Skeletal muscle cell (primary cell): Measurements from ENCODE around the gene NID2.

Experiments used
- DNase-seq: peaks from one replicate; pipeline ENCODE4 v3.0.0-alpha.2; 2010; ENCODE audit warnings: low read depth
- H3K4me3 ChIP-seq: 2 replicates; pipeline ENCODE4 v1.5.1; 2011; ENCODE audit warnings: low read depth, mild to moderate bottlenecking, control low read depth, low read length, moderate library complexity

The NID2 gene

GRCh38 chr14:52039124-52039815 lies 29.6 kb downstream of the NID2 start:
- H3K4me3 ChIP-seq = no peak overlapping the region
- DNase-seq = no peak

DNA sequence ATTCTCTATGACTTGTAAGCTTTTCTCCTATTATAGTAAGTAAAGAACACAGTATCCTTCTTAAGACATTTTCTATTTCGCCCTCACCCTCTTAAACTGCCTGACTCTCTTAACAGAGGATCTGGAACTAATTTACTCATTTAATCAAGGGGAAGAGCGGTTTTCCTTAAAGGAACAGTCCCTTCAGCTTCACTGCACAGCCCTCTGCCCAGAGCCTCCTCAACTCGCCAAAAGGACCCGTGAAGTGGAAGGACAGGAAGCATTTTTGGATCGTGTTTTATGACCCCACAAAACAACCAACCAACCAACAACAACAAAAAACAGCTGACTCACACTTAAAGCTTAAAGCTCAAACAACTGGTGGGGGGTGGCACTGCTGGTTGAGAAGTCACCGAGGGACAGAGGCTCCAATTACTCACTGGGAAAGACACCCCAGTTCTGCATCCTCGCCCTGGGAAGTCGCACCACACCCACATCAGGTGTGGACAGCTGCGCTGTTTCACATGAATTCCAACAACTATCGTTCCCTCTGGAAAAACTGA lies 35.7 kb downstream of the NID2 start:
- DNase-seq = peak; percentile 46
- H3K4me3 ChIP-seq = no peak overlapping the region

GRCh38 chr14:52032204-52032801 lies 36.6 kb downstream of the NID2 start:
- H3K4me3 ChIP-seq = no peak overlapping the region
- peak; percentile 56 for DNase-seq

DNA sequence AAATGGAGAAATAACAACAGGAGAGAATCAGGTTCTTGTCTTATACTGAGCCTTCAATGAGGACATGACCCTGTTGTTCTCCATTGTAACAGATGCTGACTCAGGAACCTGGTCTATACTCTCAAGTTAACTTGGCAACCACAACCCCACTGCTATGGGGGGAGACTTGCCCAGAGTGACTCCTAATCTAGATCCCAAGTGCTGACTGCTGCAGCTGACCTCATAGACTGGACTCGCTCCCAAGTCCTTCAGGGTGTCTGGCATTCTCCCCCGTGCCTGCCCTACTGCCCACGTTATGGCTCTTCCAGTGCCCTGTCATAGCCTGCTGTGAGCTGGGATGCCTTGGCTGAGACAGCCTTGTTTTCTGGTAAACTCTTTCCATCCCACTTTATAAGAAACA lies 37.1 kb downstream of the NID2 start:
- DNase-seq = peak; percentile 87
- no peak overlapping the region for H3K4me3 ChIP-seq

DNA sequence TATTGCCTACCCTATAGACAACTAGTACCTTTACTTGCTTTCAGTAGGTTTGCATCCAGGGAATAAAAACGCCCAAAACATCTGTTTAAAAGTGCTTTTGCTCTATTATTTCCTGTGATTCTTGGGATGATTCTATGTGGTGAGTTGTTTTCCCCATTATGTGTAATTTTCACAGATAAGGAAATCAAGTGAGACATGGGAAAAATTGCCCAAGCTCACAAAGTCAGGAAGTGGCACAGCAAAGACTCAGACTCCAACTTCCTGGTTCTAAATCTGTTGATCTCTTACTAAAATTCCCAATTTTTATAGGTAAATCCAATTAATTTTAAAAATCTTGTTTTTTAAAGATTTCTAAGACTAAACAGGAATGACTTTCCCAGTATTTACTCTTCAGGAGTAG lies 39.0 kb downstream of the NID2 start:
- H3K4me3 ChIP-seq = no peak overlapping the region
- DNase-seq = no peak

- no peak for DNase-seq
Measured at GRCh38 chr14:52026901-52027300, 42.0 kb downstream of the NID2 start.

GRCh38 chr14:52026017-52026660 lies 42.7 kb downstream of the NID2 start:
- DNase-seq = peak; percentile 47
- no peak overlapping the region for H3K4me3 ChIP-seq

More at GRCh38 chr14:52026901-52027300, 42.0 kb downstream of the NID2 start:
- no peak overlapping the region for H3K4me3 ChIP-seq

DNA sequence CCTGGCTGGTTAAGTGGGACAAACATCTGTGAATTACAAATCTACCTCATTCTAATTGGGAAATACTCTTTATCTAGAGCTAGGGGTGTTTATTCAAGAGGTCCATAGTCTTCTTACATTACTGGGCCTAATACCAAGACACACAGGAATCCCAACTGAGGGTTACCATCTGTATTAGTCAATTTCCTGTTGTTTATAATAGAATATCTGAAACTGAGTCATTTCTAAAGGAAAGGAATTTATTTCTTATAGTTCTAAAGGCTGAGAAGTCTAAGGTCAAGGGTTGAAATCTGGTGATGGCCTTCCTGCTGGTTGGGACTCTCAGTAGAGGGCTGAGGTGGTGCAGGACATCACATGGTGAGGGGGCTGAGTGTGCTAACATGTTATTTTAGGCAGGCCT lies 43.5 kb downstream of the NID2 start:
- H3K4me3 ChIP-seq = no peak overlapping the region
- peak; percentile 89 for DNase-seq

DNA sequence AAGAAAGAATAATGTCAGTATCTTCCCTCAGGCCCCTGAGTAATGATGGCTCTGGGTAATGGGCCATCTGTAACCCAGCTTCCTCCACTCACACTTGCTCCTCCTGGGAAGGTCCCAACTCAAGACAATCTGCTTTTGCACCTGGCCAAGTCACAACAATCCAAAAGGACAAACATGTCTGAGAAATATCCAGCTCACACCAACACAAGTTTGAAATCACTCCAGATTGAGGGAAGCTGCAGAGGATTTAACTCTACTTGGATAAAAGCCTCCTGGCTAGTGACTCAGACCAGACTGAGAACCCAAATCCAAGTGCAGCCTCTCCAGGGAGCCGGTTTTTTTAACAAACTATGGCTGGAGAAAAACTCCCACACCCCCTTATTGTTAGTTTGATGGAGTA lies 45.3 kb downstream of the NID2 start:
- DNase-seq = peak; percentile 75
- no peak overlapping the region for H3K4me3 ChIP-seq

- no peak for DNase-seq
- H3K4me3 ChIP-seq = no peak overlapping the region
Measured at GRCh38 chr14:52021957-52022600, 46.8 kb downstream of the NID2 start.

DNA sequence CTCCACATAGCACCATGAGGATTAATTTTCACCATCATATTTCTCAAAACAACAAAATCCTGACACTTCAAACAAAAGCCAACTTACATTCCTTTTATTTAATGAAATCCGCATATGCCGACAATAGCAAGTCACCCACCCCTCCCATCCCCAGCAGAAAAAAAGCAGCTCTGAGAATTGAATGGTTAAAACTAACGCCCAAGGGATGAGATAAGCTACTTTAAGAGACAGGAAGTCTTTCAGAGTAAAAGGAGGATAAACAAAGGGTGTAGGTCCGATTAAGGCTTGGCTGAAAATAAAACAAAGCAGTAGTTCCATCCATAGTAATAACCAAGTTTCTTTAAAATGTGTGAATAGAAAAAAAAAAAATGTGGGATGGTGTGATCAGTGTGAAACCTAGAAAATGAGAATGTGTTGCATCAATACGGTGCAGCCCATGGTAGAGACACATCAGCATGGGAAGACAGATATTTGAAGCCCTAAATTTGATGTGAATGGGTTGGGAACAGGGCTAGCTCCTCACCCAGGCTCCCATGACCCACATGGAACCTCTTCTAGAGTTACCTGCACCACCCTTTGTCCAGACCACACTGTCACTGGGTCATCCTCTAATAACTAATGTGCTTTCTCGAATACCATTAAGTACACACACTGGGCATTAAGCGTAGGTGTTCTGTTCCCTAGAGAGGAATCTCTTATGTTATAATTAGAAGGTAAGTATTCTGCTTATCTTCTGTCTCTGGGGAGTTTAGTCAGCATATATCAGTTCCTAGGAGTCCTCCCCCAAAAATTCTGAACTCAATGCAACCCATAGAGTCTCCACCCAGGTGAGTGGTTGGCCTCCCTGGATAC lies 47.8 kb downstream of the NID2 start:
- DNase-seq = no peak

DNA sequence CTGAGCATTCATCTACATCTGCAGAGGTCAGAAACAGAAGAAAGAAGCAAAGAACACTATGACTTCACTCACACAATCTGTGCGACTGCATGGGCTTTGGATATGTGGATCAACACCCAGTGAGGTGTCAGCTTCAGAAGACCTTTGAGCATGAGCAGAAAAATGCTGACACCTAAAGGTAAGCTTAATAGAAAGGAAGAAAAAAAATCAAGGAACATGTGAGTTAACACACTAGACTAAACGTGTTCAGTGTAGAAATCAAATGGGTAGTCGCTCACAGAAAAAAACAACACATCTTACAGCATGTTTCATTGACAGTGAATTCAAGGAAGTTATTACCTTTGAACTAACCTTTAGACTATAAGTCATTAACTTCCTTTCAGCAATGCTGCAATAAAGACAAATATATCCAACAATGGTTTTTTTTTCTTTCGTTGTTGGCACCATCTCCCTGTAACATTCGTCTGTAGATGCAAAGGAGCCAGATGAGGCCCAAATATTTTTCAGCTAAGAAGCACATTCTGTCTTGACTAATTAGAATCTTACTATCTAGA lies 48.6 kb downstream of the NID2 start:
- no peak for DNase-seq
- H3K4me3 ChIP-seq = no peak overlapping the region

More for the DNA sequence above, 47.8 kb downstream of the NID2 start:
- no peak overlapping the region for H3K4me3 ChIP-seq

DNA sequence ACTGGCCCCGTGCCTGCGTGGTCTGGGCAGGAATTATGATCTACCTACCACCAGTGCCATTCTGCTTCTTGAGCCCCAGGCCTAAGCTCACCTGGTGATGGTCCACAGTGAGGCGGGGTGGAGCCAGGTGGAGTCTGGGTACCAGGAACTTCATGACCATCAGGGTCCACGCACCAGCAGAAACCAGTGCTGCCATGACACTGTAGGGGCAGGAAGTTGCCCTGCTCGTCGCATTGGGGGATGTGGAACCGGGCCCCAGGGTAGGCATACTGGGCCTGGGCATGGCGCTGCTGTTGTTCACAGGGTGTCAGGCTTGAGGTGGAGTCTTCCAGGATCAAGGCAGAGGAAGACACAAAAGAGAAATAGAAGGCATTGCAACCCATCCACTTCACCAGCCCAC lies 49.9 kb downstream of the NID2 start:
- no peak for DNase-seq
- no peak overlapping the region for H3K4me3 ChIP-seq

- DNase-seq = no peak
- no peak overlapping the region for H3K4me3 ChIP-seq
Measured at GRCh38 chr14:52018252-52018651, 50.6 kb downstream of the NID2 start.

DNA sequence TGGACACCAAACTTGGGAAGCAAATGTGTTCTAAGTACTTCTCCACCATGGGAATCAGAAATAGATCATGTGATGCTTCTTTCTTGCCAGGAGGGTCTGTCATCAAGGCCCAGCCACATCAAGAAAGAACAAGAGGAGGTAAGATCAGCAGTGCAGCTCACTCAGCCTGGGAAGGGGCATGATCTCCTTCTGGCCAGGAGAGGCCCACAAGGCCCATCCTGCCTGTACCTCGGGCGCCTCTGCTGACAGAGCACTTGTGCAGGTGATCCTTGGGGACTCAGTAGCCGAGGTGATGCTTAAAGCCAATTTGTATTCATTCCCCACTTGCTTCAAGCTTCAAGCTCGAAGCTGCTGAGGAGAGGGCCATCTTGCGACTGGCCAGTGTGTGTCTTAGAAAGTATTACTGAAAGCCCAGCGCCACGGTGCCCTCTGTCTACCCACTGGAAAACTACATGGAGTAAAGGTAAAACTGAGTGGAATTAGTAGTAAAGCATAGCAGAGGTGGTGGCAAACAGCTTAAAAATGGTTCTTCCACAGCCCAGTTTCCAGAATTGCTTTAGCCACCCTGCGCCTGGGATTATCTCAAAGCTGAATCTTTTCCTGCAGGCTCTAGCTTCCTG lies 53.3 kb downstream of the NID2 start:
- H3K4me3 ChIP-seq = no peak overlapping the region
- DNase-seq = no peak

- no peak overlapping the region for H3K4me3 ChIP-seq
Measured at GRCh38 chr14:52014601-52015267, 54.1 kb downstream of the NID2 start.

DNA sequence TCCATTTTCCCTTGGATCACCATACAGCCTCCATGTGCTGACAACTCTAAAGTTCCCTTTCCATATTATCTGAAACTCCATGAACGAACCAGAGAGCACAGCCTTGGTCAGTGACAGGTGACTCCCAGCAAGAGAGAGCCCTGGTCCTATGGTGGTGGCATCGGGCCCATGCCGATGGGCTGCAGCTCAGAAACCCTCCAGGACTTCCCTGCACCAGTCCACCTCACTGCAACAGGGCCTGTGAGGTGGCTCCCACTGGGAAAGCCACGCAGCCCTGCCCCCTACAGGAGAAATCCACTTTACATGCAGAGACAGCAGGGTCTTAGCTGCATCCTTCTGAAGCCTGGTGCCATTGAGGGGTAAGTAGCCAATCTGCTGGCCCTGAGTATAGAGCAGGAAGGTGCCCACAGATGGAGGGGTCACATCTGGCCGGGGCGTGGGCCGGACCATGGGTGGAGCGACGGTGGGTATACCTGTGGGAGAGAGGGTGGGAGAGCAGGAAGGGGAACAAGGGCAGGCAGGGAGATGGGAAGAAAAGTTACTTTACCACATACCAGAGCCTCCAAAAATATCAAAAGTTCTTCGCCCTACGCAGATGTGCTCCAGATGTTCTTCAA lies 54.8 kb downstream of the NID2 start:
- no peak for DNase-seq
- no peak overlapping the region for H3K4me3 ChIP-seq

More at GRCh38 chr14:52014601-52015267, 54.1 kb downstream of the NID2 start:
- no peak for DNase-seq

DNA sequence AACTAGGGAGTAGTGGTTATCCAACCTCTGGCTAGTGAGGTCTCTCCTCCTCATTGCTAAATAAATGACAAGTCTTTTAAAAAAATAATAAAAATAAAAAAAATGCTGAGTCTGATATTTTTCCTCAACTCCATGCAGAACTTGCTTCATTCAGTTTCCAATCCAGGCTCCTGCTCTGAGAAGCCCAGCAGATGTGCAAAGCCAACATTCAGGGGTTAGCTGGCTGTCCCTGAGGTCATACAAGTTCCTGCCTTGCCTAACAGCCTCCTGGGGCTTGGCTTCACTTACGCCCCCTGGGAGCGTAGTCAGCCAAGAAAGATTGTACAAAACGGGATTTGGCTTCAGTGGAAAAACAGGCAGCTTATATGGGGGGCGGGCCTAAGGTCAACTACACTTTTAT lies 56.2 kb downstream of the NID2 start:
- no peak overlapping the region for H3K4me3 ChIP-seq
- DNase-seq = no peak
